ENCODE results near the gene HSPA12B.

Gene HSPA12B

GRCh38 chr20:3701061-3701998, 31.2 kb upstream of the HSPA12B start:
- no peak overlapping the region for H3K4me3 ChIP-seq
- H3K27ac ChIP-seq = no peak overlapping the region

DNA sequence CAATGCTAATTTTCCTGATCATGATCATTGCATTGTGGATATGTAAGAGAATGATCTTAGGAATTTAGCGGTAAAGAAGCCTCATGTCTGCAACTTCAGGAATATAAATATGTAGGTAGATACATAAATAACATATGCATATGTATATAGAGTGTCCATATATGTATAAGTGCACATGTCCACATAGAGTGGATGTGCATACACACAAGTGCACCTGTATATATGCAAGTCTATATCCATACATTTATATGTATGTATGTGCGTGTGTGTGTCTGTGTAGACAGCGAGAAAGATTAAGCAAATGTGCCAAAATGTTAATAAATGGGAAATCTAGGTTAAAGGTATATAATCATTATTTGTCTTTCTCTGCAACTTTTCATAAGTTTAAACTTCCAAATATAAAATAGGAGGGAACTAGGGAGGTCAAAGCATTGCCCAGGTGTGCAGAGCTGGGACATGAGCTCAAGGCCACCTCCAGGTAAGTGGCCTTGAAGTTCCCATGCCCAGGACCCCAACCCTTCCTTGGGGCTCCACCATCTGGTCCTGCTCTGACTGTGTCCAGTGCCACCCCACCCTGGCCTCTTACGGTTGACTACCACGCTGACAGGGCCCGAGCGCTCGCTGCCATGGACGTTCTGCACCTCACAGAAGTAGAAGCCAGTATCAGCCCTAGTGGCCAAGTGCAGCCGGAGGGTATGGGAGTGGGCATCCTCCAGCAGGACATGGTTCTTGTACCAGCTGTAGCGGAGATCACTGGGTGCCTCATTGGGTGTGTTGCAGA, 29.7 kb upstream of the HSPA12B start:
- no peak overlapping the region for H3K4me3 ChIP-seq
- no peak overlapping the region for H3K27ac ChIP-seq

DNA sequence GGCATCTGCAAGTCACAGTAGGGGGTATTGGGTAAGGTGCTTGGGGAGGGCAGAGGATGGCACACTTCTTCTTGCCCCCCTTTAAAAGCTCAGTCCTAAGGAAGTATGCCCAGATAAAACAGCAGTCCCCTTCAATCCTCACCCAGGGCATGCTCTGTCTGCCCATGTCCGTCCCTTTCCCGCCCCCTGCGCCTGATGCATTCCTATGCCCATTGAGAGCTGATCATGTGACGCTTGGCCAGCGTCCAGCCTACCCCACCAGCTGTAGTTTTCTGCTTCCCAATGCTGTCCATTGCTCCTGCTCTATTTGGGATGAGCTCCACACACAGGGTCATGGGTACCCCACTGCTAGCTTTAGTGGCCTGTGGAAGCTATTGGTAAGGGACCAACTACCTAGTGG, 28.4 kb upstream of the HSPA12B start:
- no peak overlapping the region for H3K27ac ChIP-seq
- H3K4me3 ChIP-seq = no peak overlapping the region

GRCh38 chr20:3705491-3705969, 27.0 kb upstream of the HSPA12B start:
- Histone ChIP-seq H3K27ac (no peak overlapping the region), H3K4me3 (no peak overlapping the region)

GRCh38 chr20:3705970-3706739, 26.3 kb upstream of the HSPA12B start:
- no peak overlapping the region for H3K27ac ChIP-seq
- H3K4me3 ChIP-seq = no peak overlapping the region

DNA sequence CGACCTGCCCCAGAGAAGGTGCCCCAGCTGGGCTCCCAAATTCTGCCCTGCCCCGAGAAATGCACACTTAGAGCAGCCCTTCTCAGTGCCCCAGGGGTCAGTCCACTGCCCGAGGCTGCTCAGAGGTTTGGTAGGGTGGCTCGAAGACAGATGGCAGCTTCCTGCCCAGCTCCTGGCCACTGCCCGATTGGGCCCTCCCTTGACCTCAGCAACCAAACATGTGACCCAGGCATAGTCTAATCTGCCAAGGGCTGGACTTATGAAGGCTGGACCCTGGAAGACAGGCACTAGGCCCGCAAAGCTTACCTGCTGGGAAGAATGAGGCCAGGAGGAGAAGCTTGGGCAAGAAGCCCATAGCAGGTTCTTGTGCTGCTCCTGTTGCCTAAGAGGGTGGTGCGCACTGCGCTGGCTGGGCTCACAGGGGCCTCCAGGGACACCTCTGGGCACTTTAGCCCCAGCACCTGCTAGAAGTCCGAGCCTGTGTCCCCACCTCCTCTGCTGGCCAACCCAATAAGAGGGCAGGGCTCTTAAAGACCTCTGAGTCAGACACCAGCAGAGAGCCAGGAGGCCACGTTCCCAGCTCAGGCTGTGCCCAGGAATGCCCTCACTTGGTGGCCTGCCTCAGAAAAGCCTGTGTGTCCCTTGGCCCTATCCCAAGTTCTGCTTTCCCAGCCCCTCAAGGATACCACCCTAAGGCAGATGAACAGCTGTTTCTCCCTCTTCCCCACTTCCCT, 25.5 kb upstream of the HSPA12B start:
- no peak overlapping the region for H3K4me3 ChIP-seq

DNA sequence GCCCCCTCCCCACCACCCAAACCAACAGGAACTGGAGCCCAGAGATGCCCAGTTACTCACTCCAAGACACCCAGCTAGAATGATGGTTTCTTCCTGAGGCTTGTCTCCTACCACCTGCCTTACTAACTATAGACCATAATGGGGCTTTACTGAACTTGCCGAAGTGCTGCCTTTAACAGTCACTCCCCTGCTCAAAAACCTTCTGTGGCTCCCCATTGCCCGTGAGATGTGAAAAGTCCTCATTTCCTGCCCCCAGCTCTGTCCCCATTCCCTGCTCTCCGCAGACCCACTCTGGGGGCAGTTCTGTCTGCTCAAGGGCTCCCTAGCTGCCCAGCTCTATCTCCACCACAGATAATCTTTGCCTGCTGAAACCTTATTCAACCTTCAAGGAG, 25.0 kb upstream of the HSPA12B start:
- no peak overlapping the region for H3K4me3 ChIP-seq

More for the DNA sequence above, 25.5 kb upstream of the HSPA12B start:
- H3K27ac ChIP-seq = no peak overlapping the region

DNA sequence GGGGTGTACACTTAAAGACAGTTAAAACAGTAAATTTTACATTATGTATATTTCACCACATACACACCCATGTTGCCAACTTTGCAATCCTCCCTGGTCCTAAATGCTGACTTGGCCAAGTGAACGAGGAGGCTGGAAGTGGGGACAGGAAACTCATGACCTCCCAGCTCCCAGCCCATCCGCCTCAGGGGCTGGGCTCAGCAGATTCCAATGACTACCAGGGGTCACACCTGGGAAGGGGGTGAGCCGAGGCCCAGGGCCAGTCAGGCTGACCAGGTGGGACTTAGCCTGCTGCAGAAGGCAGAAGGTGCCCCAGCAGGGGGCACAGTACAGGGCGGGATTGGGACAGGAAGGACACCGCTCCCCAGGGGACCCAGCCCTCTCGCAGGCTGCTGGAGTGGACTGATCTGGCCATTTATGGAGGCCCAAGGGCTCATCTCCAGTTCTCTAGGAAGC, 22.4 kb upstream of the HSPA12B start:
- Histone ChIP-seq H3K4me3 (no peak overlapping the region), H3K27ac (peak overlapping the region in 8 of 21 experiments; percentile 4 to 76 (median 34))

More for the DNA sequence above, 25.0 kb upstream of the HSPA12B start:
- no peak overlapping the region for H3K27ac ChIP-seq

GRCh38 chr20:3710703-3711483, 21.6 kb upstream of the HSPA12B start:
- H3K27ac ChIP-seq = peak overlapping the region in 10 of 21 experiments; percentile 4 to 76 (median 33)
- H3K4me3 ChIP-seq = peak overlapping the region in 1 of 7 experiments; percentile 2

- H3K27ac ChIP-seq = peak overlapping the region in 5 of 21 experiments; percentile 23 to 76 (median 57)
- peak overlapping the region in 1 of 7 experiments; percentile 2 for H3K4me3 ChIP-seq
Measured at GRCh38 chr20:3711484-3711941, 21.0 kb upstream of the HSPA12B start.

- peak within 1 kb of the TSS in 6 of 21 experiments; percentile 23 to 76 (median 50) for H3K27ac ChIP-seq
- peak within 1 kb of the TSS in 1 of 7 experiments; percentile 2 for H3K4me3 ChIP-seq
Measured at GRCh38 chr20:3712279-3712873, 20.1 kb upstream of the HSPA12B start, which contains the start of gene SIGLEC1. Gene SIGLEC1 (minus strand): TSS chr20:3712600. CDS start chr20:3707128, 5,472 bp downstream.

- Histone ChIP-seq H3K27ac (peak overlapping the region in 1 of 21 experiments; percentile 76), H3K4me3 (no peak overlapping the region)
Measured at GRCh38 chr20:3714092-3714491, 18.4 kb upstream of the HSPA12B start.

- Histone ChIP-seq H3K4me3 (no peak overlapping the region), H3K27ac (no peak overlapping the region)
Measured at GRCh38 chr20:3716195-3716834, 16.2 kb upstream of the HSPA12B start.

- Histone ChIP-seq H3K4me3 (no peak overlapping the region), H3K27ac (no peak overlapping the region)
Measured at GRCh38 chr20:3719046-3719445, 13.4 kb upstream of the HSPA12B start.

DNA sequence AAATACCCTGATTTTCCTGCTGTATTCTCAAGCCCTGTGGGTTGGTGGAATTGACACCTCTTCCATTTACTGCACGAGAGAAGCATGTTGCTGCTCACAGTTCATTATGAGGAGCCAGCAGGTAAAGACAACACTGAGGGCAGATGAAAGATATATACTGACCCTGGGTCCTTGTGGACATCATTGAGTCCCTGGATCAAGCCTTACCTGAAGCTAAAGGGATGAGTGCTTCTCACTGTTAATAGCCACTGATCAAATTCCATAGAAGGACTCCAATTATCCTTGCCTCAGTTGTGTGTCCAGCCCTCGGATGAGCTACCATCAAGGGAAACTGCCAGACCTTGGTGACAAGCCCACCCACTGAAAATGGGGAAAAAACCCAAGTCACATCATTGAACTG, 12.4 kb upstream of the HSPA12B start:
- Histone ChIP-seq H3K4me3 (no peak overlapping the region), H3K27ac (no peak overlapping the region)

- Histone ChIP-seq H3K27ac (no peak overlapping the region), H3K4me3 (no peak overlapping the region)
Measured at GRCh38 chr20:3720626-3721025, 11.9 kb upstream of the HSPA12B start.

GRCh38 chr20:3721912-3722311, 10.6 kb upstream of the HSPA12B start:
- Histone ChIP-seq H3K27ac (no peak overlapping the region), H3K4me3 (no peak overlapping the region)
